Stomach (tissue), 9 donors: ENCODE measurements around the gene KCNA10. TPM values are rescaled to one million over a fixed set of nuclear protein-coding genes. Genes with fewer than 3 reads are reported as not detected.

Source experiments
- DNase-seq, 2 donors: peaks; one replicate each; pipeline versions ENCODE4 v3.0.0 to v3.0.0-alpha.2; 2013 to 2019
- H3K27ac ChIP-seq, 5 donors: fragments of 200-600 bp in 4 of 5; sonication (generic) in 4 of 5; one replicate each; pipeline ENCODE4 v1.5.1; 2013 to 2019; ENCODE audit warnings: mild to moderate bottlenecking in 1 of 5, moderate library complexity in 1 of 5
- H3K27me3 ChIP-seq, 3 donors: fragments of 200-600 bp; sonication (generic); one replicate each; pipeline ENCODE4 v1.5.1; 2017 to 2019; ENCODE audit warnings: mixed run types in 1 of 3
- H3K36me3 ChIP-seq, 4 donors: fragments of 200-600 bp; sonication (generic); 1 replicate in 3 of 4; 2 replicates in 1 of 4; pipeline ENCODE4 v1.5.1; 2016 to 2019
- H3K4me1 ChIP-seq, 4 donors: fragments of 200-600 bp; sonication (generic); one replicate each; pipeline ENCODE4 v1.5.1; 2016 to 2019
- H3K4me3 ChIP-seq, 4 donors: fragments of 200-600 bp; sonication (generic) in 3 of 4; one replicate each; pipeline ENCODE4 v1.5.1; 2016 to 2019; ENCODE audit warnings: mild to moderate bottlenecking in 1 of 4
- H3K9me3 ChIP-seq, 4 donors: fragments of 200-600 bp; sonication (generic); one replicate each; pipeline ENCODE4 v1.5.1; 2016 to 2019
- EP300 ChIP-seq: sonication (generic); formaldehyde crosslinking; IDR thresholded peaks from one replicate; pipeline ENCODE4 v1.6.1; 2017; ENCODE audit warnings: antibody characterized with exemption
- POLR2A ChIP-seq, 4 donors: fragments of 450-650 bp; IDR thresholded peaks; one replicate each; pipeline ENCODE4 v1.6.1; 2016; ENCODE audit warnings: antibody characterized with exemption in 4 of 4, control low read depth in 2 of 4, mild to moderate bottlenecking in 1 of 4, moderate library complexity in 1 of 4
- POLR2AphosphoS5 ChIP-seq, 3 donors: sonication (generic); formaldehyde crosslinking; IDR thresholded peaks; one replicate each; pipeline ENCODE4 v1.6.1; 2016; ENCODE audit warnings: antibody characterized with exemption in 3 of 3
- WGBS, 5 donors: extraction: QIAGEN DNeasy Blood & Tissue Kit in 3 of 5; methylation state at CpG; one replicate each; pipeline versions ENCODE4 v1.1.5 to v1.1.7; 2013 to 2018; 5-methylcytosine and 5-hydroxymethylcytosine counted together
- intact Hi-C: fragments of 100-400 bp; cut with DNase I; formaldehyde crosslinking; loops from one replicate; pipeline ENCODE4 v1.15.1; 2023; ENCODE audit warnings: low total_unique reads
- polyA plus RNA-seq, 3 donors: library from polyadenylated mRNA; stranded (reverse); fragments of 200-250 nt; gene quantifications; one replicate each; pipeline ENCODE4 v1.2.3, GENCODE V29; 2013
- total RNA-seq, 5 donors: library from RNA; depleted of rRNA; stranded (reverse); fragments of >200 nt; gene quantifications; one replicate each; pipeline versions ENCODE4 v1.1.0 to v1.2.3, GENCODE V29; 2014 to 2016
- TF ChIP-seq, protein P1 (sequence below), 7 experiments: fragments of 450-650 bp in 4 of 7; fragments of 200-600 bp in 3 of 7; sonication (generic) in 3 of 7; IDR thresholded peaks; one replicate each; pipeline ENCODE4 v1.5.1; 2016 to 2019; ENCODE audit warnings: antibody characterized with exemption in 7 of 7, control low read depth in 2 of 7, mild to moderate bottlenecking in 1 of 7
- donor health status: healthy with polysubstance abuse.
- donor health status: Bipolar disorder and iron deficiency.
- donor health status: healthy.

The KCNA10 gene
- total and polyA plus RNA-seq, 8 donors: 0.12 to 0.58 TPM; not detected in 6

DNA sequence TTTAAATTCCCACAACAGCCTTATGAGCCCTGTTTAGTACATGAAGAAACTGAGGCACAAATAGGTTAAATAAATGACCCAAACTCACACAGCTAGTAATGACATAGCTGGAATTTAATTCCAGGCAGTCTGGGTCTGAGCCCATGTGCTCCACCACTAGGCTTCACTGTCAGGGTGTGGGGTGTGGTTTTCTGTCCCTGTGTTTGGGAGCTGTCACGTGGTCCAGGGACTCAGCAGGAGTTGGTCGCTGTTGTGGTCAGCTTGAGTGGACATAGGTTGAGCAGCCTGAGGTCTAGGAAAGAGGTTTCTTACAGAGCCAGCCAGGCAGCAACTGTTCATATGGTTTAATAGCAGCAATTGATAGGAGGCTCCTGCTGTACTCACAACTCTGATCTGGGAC lies 28.0 kb upstream of the KCNA10 start:
- no peak overlapping the region for H3K4me3 ChIP-seq
- no peaks in the 10 kb centered on the region for H3K36me3 ChIP-seq
- intact Hi-C loops: no loop called here
- WGBS, 5 donors: 38 to 79% (median 51%) methylated on average over 2 of the region's 2 CpGs
- H3K27me3 ChIP-seq: peaks cover 0 to 26% (median 0%) of the 10 kb centered on the region in 3 donors
- DNase-seq: no peak
- no peaks in the 10 kb centered on the region for H3K4me1 ChIP-seq
- H3K27ac ChIP-seq: no peak overlapping the region
- TF ChIP-seq POLR2AphosphoS5 (IDR thresholded peaks at IDR 0.05): no peak
- TF ChIP-seq POLR2A (IDR thresholded peaks at IDR 0.05): no peak
- no peak for TF ChIP-seq EP300
- TF ChIP-seq, protein P1, sequence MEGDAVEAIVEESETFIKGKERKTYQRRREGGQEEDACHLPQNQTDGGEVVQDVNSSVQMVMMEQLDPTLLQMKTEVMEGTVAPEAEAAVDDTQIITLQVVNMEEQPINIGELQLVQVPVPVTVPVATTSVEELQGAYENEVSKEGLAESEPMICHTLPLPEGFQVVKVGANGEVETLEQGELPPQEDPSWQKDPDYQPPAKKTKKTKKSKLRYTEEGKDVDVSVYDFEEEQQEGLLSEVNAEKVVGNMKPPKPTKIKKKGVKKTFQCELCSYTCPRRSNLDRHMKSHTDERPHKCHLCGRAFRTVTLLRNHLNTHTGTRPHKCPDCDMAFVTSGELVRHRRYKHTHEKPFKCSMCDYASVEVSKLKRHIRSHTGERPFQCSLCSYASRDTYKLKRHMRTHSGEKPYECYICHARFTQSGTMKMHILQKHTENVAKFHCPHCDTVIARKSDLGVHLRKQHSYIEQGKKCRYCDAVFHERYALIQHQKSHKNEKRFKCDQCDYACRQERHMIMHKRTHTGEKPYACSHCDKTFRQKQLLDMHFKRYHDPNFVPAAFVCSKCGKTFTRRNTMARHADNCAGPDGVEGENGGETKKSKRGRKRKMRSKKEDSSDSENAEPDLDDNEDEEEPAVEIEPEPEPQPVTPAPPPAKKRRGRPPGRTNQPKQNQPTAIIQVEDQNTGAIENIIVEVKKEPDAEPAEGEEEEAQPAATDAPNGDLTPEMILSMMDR (IDR thresholded peaks at IDR 0.05): no peak
- no peaks in the 10 kb centered on the region for H3K9me3 ChIP-seq

DNA sequence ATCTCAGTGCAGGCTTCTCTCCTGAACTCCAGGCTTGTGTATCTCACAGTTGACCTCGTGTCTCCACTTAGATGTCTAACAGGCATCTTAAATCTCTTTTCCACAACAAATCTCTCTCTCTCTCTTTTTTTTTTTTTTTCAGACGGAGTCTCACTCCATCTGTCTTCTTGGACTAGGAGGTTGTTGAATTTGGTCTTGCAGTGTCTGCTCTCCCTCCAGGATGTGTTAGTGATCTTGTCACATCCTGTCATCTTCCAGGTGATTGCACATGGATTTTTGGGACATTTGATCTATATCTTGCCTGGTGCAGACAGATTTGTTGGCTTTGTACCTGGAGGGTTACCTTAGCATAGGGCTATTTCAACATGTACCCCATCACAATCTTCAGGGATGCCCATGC lies 26.5 kb upstream of the KCNA10 start:
- intact Hi-C loops: no loop called here
- WGBS, 5 donors: 39 to 59% (median 49%) methylated on average over 2 of the region's 2 CpGs
- no peaks in the 10 kb centered on the region for H3K36me3 ChIP-seq
- TF ChIP-seq POLR2AphosphoS5 (IDR thresholded peaks at IDR 0.05): no peak
- no peak for TF ChIP-seq POLR2A (IDR thresholded peaks at IDR 0.05)
- no peak for TF ChIP-seq EP300
- TF ChIP-seq, protein P1 (IDR thresholded peaks at IDR 0.05): no peak
- no peaks in the 10 kb centered on the region for H3K9me3 ChIP-seq
- DNase-seq: no peak
- no peak overlapping the region for H3K4me3 ChIP-seq
- no peak overlapping the region for H3K27ac ChIP-seq
- H3K4me1 ChIP-seq: no peaks in the 10 kb centered on the region
- H3K27me3 ChIP-seq: peaks cover 0 to 10% (median 0%) of the 10 kb centered on the region in 3 donors

DNA sequence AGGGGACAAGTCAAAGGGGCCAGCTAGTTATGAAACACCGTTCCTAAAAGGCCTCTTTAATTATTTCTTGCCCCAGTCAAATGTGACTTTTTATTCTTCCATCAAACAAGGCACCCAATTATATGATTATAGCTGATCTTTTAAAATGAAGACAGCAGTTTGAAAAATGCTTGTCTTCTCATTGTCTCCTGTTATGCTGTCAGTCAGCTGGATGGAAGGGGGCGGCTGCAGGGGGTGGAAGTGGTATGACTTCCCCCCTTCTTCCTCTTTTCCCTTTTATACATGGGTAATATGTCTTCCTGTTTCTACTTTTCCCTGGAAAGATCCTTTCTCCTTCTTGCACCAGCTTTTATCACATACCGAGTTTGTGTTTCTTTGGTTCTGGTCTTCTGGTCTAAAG lies 25.8 kb upstream of the KCNA10 start:
- WGBS, 5 donors: 62 to 79% (median 66%) methylated on average over 3 of the region's 3 CpGs
- no peaks in the 10 kb centered on the region for H3K4me1 ChIP-seq
- peaks cover 0 to 8% (median 0%) of the 10 kb centered on the region in 3 donors for H3K27me3 ChIP-seq
- no peak overlapping the region for H3K27ac ChIP-seq
- intact Hi-C loops: no loop called here
- H3K9me3 ChIP-seq: no peaks in the 10 kb centered on the region
- DNase-seq: no peak
- H3K36me3 ChIP-seq: no peaks in the 10 kb centered on the region
- TF ChIP-seq, protein P1 (IDR thresholded peaks at IDR 0.05): no peak
- TF ChIP-seq POLR2A (IDR thresholded peaks at IDR 0.05) (no peak), POLR2AphosphoS5 (IDR thresholded peaks at IDR 0.05) (no peak), EP300 (no peak)
- H3K4me3 ChIP-seq: no peak overlapping the region

DNA sequence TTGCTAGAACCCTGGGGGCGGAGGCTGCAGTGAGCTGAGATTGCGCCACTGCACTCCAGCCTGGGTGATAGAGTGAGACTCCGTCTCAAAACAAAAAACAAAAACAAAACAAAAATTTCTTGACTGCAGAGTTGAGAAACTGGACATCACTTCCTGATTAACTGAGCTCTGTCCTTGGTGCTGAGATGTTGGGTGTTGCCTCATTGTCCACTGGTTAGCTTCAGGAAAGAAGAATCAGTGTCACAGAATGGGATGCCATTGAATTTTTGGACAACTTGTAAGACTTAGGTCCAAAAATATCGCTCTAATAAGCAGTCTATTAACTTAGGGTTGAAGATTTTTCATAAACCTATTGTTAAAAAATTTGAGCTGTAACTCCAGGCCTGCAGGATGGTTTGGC lies 23.8 kb upstream of the KCNA10 start:
- no peaks in the 10 kb centered on the region for H3K4me1 ChIP-seq
- H3K27ac ChIP-seq: no peak overlapping the region
- no peak for TF ChIP-seq POLR2A (IDR thresholded peaks at IDR 0.05)
- TF ChIP-seq POLR2AphosphoS5 (IDR thresholded peaks at IDR 0.05): no peak
- no peak for TF ChIP-seq EP300
- TF ChIP-seq, protein P1 (IDR thresholded peaks at IDR 0.05): no peak
- intact Hi-C loops: no loop called here
- no peaks in the 10 kb centered on the region for H3K36me3 ChIP-seq
- no peak overlapping the region for H3K4me3 ChIP-seq
- 48 to 58% (median 53%) methylated on average over 4 of the region's 4 CpGs for WGBS, 5 donors
- H3K27me3 ChIP-seq: peaks cover 0 to 22% (median 0%) of the 10 kb centered on the region in 3 donors
- peak in 1 of 2 donors; percentile 76 for DNase-seq
- H3K9me3 ChIP-seq: no peaks in the 10 kb centered on the region
